ENCODE results near the gene ANO6. TPM values are rescaled to one million over a fixed set of nuclear protein-coding genes. Genes with fewer than 3 reads are reported as not detected.

Gene ANO6
- total and polyA plus RNA-seq, 2 of the 4 experiments (the other 2 are of a cell fraction), result 21.6 to 41.0 TPM

DNA sequence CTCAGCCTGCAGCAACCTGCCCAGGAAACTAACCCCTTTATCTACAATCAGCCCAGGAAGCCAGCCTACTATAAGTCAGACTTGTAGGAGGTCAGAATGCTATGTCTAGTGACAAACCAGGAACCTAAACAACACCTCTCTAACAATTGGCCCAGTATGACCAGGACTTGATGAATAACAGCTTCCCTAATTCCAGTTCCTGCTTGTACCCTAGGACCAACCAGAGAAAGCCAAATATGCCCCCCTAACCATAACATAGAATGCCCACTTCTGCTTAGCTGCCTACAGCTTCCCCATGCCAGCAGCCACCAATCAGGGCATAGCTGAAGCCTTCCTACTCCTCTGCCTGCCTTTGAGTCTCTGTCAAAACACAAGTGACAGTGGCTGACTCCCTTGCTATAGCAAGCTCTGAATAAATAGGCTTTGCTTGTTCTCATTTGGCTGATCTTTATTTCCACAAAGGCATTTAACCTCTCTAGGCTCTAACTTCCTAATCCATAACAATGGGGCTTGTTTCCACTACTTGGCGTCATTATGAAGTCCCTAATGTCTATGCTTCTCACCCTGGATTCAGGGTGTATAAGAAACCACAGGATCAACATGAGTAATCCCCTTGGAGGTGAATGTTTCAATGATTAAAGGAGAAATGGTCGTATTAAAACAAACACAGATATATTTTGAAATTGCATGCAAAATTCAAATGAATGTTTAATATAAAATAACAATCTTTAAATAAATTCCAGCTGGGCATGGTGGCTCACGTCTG, 220.2 kb downstream of the ANO6 start:
- DNase-seq (no peak), ATAC-seq (ENCODE audit: low read depth) (no peak)
- Histone ChIP-seq H3K27me3 (ENCODE audit: control insufficient read depth, insufficient read depth, low read length) (no peaks in the 10 kb centered on the region), H2BK120ac (ENCODE audit: low read depth, low read length) (no peak overlapping the region), H2BK15ac (ENCODE audit: low read depth, low read length) (no peak overlapping the region), H3K23ac (ENCODE audit: low read depth, low read length) (no peak overlapping the region), H3K56ac (ENCODE audit: extremely low read depth, insufficient read depth, low read length) (no peak overlapping the region), H4K5ac (ENCODE audit: low read depth, low read length) (no peak overlapping the region), H3K36me3 (ENCODE audit: control insufficient read depth, insufficient read depth, low read length) (peaks cover 5% of the 10 kb centered on the region; the same call in 1 of the 2 replicates), H4K8ac (ENCODE audit: low read depth in 2 of 2, low read length in 2 of 2) (no peak overlapping the region), H3K14ac (replicated peaks; ENCODE audit: low read depth, low read length) (no peak overlapping the region), H3K9me3 (ENCODE audit: control insufficient read depth, insufficient read depth, low read length) (peaks cover 2% of the 10 kb centered on the region; the same call in 1 of the 2 replicates), H3K79me1 (ENCODE audit: low read depth in 1 of 2, low read length in 2 of 2) (no peaks in the 10 kb centered on the region), H2AK9ac (replicated peaks; ENCODE audit: low read depth, low read length, poor library complexity) (no peak overlapping the region), H2AFZ (replicated peaks; ENCODE audit: low read length, poor library complexity) (no peak overlapping the region), H3K9ac (ENCODE audit: low read depth, low read length) (no peak overlapping the region), H3K4me1 (ENCODE audit: control insufficient read depth, insufficient read depth, low read length) (no peaks in the 10 kb centered on the region), H3K27ac (ENCODE audit: insufficient read depth, low read length) (no peak overlapping the region), H3K4ac (ENCODE audit: low read depth, low read length) (no peak overlapping the region), H4K20me1 (ENCODE audit: insufficient read depth, low read length) (no peaks in the 10 kb centered on the region), H2BK20ac (ENCODE audit: low read depth, low read length) (no peak overlapping the region), H2BK5ac (ENCODE audit: low read depth, low read length, poor library complexity, severe bottlenecking) (no peak overlapping the region), H3K4me2 (ENCODE audit: low read depth, low read length) (no peak overlapping the region), H3K18ac (ENCODE audit: low read depth, low read length) (no peak overlapping the region), H3K9me1 (ENCODE audit: insufficient read depth, low read length) (peaks cover 5% of the 10 kb centered on the region; the same call in 1 of the 2 replicates), H3K4me3 (ENCODE audit: insufficient read depth, low read depth, low read length) (no peak overlapping the region), H4K91ac (ENCODE audit: insufficient read depth, low read depth, low read length) (no peak overlapping the region), H2AK5ac (ENCODE audit: low read depth, low read length) (no peak overlapping the region)
- in situ Hi-C loops (cut with MboI; ENCODE audit: low sequenced_read_pairs), result no loop called here
- dilution Hi-C loops (cut with HindIII; ENCODE audit: low sequenced_read_pairs, unreplicated experiment), result no loop called here
- BruUV-seq (replicated peaks), result no TSS peak
- no peak for TF ChIP-seq BHLHE40 (IDR thresholded peaks at IDR 0.05; ENCODE audit: low read depth, low read length)
- intact Hi-C loops (cut with micrococcal nuclease), result no loop called here
- ChIA-PET CTCF (no interaction called here), POLR2A (ENCODE audit: unreplicated experiment) (no interaction called here)
- WGBS, 2 experiments (ENCODE audit: extremely low coverage in 2 of 2, insufficient read length in 1 of 2), result no CpG with 5 or more reads among the region's 3 CpGs

Data from IMR-90 (cell line).